Hematopoietic multipotent progenitor cell treated with erythropoietin and hydrocortisone succinate and interleukin-3 and kit ligand, for 8 days (in vitro differentiated cells): Measurements from ENCODE around the gene NEGR1.

ENCODE experiments used
- DNase-seq: peaks from one replicate; pipeline ENCODE4 v3.0.0-alpha.2; 2015

The NEGR1 gene

GRCh38 chr1:71836904-71837303 lies 445.4 kb downstream of the NEGR1 start:
- DNase-seq = no peak

- DNase-seq = no peak
Observed at GRCh38 chr1:71835442-71835813, 446.9 kb downstream of the NEGR1 start.

- peak; percentile 85 for DNase-seq
Observed at GRCh38 chr1:71834601-71835441, 447.5 kb downstream of the NEGR1 start.

- DNase-seq = no peak
Observed at GRCh38 chr1:71831646-71832045, 450.7 kb downstream of the NEGR1 start.

- no peak for DNase-seq
Observed at GRCh38 chr1:71829346-71829745, 453.0 kb downstream of the NEGR1 start.

- no peak for DNase-seq
Observed at GRCh38 chr1:71828431-71829012, 453.8 kb downstream of the NEGR1 start.

GRCh38 chr1:71823708-71824305 lies 458.5 kb downstream of the NEGR1 start:
- no peak for DNase-seq

GRCh38 chr1:71817028-71817427 lies 465.3 kb downstream of the NEGR1 start:
- DNase-seq = no peak

- no peak for DNase-seq
Observed at GRCh38 chr1:71809085-71809484, 473.3 kb downstream of the NEGR1 start.

GRCh38 chr1:71804140-71804539 lies 478.2 kb downstream of the NEGR1 start:
- DNase-seq = no peak

GRCh38 chr1:71796006-71796405 lies 486.3 kb downstream of the NEGR1 start:
- no peak for DNase-seq

GRCh38 chr1:71792264-71792663 lies 490.1 kb downstream of the NEGR1 start:
- peak; percentile 3 for DNase-seq

GRCh38 chr1:71788113-71788512 lies 494.2 kb downstream of the NEGR1 start:
- peak; percentile 61 for DNase-seq

- peak; percentile 30 for DNase-seq
Observed at GRCh38 chr1:71787699-71788098, 494.6 kb downstream of the NEGR1 start.

GRCh38 chr1:71786218-71786617 lies 496.1 kb downstream of the NEGR1 start:
- no peak for DNase-seq

- DNase-seq = no peak
Observed at GRCh38 chr1:71785450-71785849, 496.9 kb downstream of the NEGR1 start.

- no peak for DNase-seq
Observed at GRCh38 chr1:71785000-71785399, 497.3 kb downstream of the NEGR1 start.

GRCh38 chr1:71784241-71784640 lies 498.1 kb downstream of the NEGR1 start:
- no peak for DNase-seq

- peak; percentile 16 for DNase-seq
Observed at GRCh38 chr1:71783071-71783470, 499.3 kb downstream of the NEGR1 start.

GRCh38 chr1:71781450-71781849 lies 500.9 kb downstream of the NEGR1 start:
- DNase-seq = no peak

- no peak for DNase-seq
Observed at GRCh38 chr1:71780681-71781080, 501.7 kb downstream of the NEGR1 start.

GRCh38 chr1:71778940-71779339 lies 503.4 kb downstream of the NEGR1 start:
- no peak for DNase-seq

GRCh38 chr1:71777094-71777493 lies 505.2 kb downstream of the NEGR1 start:
- no peak for DNase-seq

GRCh38 chr1:71774705-71775104 lies 507.6 kb downstream of the NEGR1 start:
- DNase-seq = no peak
